HG03575 (cell line): ENCODE results near the gene AK1.

Experiments used
- ATAC-seq: cut with Tn5 transposase; IDR thresholded peaks from one replicate; pipeline ENCODE4 v1.9.1; 2021; ENCODE audit not compliant: unreplicated experiment, insufficient number of reproducible peaks, low FRiP score; ENCODE audit errors: extremely low read depth

The AK1 gene

GRCh38 chr9:127835991-127836516 lies 41.4 kb downstream of the AK1 start:
- ATAC-seq, result no peak

GRCh38 chr9:127833555-127833954 lies 43.9 kb downstream of the AK1 start:
- ATAC-seq, result no peak

DNA sequence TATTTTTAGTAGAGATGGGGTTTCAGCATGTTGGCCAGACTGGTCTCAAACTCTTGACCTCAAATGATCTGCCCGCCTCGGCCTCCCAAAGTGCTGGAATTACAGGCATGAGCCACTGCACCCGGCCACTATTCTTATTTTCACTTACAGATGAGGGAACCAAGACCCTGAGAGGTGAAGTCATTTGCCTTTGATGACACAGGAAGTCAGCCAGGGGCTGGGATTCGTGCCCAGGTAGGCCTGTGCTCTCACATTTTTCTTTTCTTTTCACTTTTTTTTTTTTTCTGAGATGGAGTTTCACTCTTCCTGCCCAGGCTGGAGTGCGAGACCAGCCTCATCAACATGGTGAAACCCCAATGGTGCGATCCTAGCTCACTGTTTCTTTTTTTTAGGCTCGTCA lies 45.2 kb downstream of the AK1 start:
- ATAC-seq, result no peak

DNA sequence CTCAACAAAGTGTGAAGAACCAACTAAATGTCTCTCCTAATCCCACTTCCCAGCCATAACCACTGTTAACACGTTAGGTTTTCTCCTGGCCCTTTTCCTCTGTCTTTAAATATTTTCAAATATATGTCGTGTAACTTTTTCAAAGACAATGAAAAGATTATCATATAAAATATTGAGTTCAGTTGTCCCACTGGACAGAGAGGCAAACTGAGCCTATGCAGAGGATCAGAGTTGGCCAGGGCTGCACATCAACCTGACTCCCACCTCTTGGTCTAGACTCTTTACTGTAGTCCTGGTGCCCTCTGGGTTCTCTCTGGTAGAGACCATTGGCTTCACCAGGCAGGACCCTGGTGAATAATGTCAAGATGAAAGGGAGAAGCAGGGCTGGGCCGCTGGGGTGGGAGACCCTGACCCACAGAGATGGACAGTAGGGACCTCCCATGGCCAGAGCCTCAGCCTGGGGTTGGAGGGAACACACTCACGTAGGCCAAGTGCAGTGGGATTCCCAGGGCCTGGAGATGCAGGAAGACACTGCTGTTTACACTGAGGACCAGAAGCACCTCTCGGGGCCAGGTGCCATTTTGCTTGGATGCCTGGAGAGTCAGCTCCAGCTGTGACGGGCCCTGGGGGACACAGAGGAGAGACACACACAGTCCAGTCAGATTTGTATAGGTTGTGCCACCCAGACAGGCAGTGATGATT lies 48.1 kb downstream of the AK1 start:
- no peak for ATAC-seq

DNA sequence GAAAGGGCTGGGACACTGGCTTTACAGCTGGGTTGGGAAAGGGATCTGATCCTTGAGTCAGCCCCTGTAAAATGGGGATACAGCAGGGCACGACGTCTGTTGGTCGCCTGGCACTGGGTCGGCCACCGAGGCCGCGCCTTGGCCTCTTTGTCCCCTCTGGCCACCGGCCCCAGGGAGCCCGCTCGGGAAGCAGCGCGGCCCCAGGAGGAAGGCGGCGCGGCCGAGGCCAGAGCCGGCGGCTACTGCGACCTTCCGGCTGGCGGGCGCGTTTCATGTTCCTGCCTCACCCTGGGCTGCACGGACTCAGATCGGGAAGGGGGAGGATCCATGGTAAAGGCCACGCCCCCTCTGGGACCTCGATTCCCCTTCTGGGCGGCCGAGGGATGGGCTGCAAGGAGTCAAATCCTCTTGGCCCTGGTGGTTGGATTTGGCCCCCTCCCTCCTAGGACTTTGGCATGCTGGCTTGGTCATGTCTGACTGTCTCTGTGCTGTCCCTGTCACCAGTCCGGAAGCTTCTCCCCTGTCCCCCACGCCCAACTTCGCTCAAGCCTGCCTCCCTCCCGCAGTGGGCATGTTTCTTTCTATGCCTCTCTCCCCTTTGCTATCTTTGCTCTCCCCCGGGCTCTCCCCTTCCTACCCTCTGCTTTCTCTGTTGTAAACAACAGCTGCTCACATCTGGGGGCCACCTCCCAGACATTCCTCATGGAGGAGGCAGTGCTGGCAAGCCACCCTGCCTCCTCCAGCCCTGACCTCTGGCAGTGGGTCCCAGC lies 49.0 kb downstream of the AK1 start:
- ATAC-seq, result no peak

DNA sequence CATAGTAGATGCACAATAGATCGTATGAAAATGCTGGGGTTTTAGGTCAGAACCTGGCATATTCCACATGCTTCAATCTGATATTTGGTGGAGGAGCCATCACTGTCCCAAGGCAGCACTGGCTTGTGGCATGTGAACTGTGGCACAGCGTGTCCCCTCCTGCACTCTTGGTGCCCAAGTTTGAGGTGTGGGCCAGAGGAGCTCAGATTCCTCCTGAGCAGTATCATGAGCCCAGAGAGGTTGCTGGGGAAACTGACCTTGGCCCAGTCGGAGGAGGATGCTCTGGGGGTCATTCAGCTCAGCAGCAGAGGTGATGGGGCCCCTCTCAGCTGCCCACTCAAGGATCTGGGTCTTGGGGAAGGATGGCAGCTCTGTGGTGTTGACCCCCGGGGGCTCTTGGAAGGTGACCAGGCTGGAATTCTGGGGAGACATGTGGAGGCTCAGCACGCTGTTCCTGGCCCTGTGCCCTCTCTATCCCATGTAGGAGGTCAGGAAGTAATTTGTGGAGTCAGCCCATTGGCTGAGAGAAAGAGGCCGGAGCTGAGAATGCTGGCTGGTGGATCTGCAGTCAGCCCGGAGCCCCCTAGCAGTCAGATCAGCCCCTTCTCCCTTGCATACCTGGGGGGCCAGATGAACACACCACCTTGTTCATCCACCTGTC lies 51.1 kb downstream of the AK1 start:
- ATAC-seq, result no peak

GRCh38 chr9:127825319-127826051 lies 52.0 kb downstream of the AK1 start:
- ATAC-seq, result no peak

- ATAC-seq, result no peak
These were observed 55.4 kb downstream of the AK1 start for GRCh38 chr9:127822108-127822507.

DNA sequence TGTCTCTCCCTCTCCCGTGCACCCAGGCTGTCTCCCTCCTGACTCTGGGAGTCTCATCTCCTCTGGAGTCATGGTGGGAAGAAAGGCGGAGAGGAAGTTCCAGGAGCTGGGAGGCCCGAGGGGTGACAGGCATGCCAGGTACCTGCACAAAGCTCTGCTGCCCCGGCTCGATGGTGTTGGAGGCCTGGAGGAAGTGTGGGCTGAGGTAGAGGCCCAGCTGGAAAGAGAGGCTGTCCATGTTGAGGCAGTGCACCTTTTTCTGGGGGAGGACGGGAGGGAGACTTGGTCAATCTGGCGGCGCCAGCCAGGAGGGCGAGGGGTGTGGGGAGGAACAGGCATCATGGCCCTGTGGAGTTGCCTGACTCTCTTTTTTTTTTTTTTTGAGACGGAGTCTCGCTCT lies 58.9 kb downstream of the AK1 start:
- ATAC-seq, result no peak

DNA sequence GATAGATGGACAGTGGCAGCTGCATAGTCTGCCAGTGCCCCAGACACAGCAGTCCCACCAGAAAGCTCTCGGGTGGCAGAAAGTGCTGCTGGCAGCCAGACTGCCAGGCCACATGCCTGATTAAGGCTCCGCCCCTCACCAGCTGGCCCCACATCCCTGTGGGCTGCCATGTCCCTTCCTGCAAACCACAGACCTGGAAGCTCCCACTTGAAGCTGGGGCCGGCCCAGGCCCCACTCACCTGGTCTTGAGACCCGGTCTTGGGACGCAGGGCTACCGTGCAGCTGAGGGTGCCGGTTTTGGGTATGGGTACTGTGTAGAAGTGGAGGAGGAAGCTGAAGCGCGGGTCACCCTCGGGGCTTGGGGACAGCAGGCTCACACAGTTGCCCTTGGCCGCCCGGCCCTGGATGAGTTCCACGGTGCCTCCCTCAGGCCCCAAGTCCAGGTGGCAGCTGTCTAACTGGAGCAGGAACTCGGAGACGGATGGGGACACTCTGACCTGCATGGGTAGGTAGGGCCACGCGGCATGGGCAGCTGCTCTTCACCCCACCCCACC lies 59.5 kb downstream of the AK1 start:
- no peak for ATAC-seq

GRCh38 chr9:127816728-127817127 lies 60.7 kb downstream of the AK1 start:
- ATAC-seq, result no peak
